ENCODE data around the gene LMBR1L. TPM values are rescaled to one million over a fixed set of nuclear protein-coding genes. Genes with fewer than 3 reads are reported as not detected.

LMBR1L gene
- polyA plus RNA-seq, 1 donor from 2014 or later: 344 TPM

DNA sequence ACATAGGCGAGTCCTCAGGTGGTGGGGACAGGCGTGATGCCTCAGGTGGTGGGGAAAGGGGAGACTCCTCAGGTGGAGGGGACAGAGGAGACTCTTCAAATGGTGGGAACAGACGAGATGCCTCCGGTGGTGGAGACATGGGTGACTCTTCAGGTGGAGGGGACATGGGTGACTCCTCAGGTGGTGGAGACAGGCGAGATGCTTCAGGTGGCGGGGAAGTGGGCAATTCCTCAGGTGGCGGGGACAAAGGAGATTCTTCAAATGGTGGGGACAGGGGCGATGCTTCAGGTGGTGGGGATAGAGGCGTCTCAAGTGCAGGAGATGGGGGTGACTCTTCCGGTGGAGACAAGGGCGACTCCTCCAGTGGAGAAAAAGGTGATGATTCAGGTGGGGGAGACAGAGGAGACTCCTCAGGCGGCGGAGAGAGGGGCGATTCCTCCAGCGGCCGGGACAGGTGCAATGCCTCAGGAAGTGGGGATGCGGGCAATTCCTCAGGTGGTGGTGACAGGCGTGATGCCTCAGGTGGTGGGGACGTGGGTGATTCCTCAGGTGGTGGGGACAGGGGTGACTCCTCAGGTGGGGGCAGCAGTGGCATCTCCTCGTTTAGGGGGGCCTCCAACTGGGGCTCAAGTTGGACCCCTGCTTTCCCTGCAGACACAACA lies 58.7 kb downstream of the LMBR1L start:
- no peak overlapping the region for H3K9ac ChIP-seq (ENCODE audit: low read length)
- peaks cover 12% of the 10 kb centered on the region for H4K20me1 ChIP-seq (ENCODE audit: insufficient read depth)
- no peak overlapping the region for H2AFZ ChIP-seq (ENCODE audit: low read depth, low read length)
- no peak overlapping the region for H3K27ac ChIP-seq (ENCODE audit: low read length)
- no peaks in the 10 kb centered on the region for H3K9me2 ChIP-seq (ENCODE audit: insufficient read depth, low read length)
- TF ChIP-seq, protein P1, sequence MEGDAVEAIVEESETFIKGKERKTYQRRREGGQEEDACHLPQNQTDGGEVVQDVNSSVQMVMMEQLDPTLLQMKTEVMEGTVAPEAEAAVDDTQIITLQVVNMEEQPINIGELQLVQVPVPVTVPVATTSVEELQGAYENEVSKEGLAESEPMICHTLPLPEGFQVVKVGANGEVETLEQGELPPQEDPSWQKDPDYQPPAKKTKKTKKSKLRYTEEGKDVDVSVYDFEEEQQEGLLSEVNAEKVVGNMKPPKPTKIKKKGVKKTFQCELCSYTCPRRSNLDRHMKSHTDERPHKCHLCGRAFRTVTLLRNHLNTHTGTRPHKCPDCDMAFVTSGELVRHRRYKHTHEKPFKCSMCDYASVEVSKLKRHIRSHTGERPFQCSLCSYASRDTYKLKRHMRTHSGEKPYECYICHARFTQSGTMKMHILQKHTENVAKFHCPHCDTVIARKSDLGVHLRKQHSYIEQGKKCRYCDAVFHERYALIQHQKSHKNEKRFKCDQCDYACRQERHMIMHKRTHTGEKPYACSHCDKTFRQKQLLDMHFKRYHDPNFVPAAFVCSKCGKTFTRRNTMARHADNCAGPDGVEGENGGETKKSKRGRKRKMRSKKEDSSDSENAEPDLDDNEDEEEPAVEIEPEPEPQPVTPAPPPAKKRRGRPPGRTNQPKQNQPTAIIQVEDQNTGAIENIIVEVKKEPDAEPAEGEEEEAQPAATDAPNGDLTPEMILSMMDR (IDR thresholded peaks at IDR 0.05; ENCODE audit: poor library complexity, severe bottlenecking): no peak
- TF ChIP-seq EZH2 (IDR thresholded peaks at IDR 0.05; ENCODE audit: borderline replicate concordance, insufficient read depth, low read length, poor library complexity, severe bottlenecking): no peak
- TF ChIP-seq EP300 (conservative IDR thresholded peaks at IDR 0.05; ENCODE audit: poor library complexity, severe bottlenecking): no peak
- TF ChIP-seq SMC3 (conservative IDR thresholded peaks at IDR 0.05; ENCODE audit: poor library complexity): no peak
- TF ChIP-seq MXI1 (conservative IDR thresholded peaks at IDR 0.05; ENCODE audit: poor library complexity, severe bottlenecking): no peak
- TF ChIP-seq TAF1 (IDR thresholded peaks at IDR 0.05; ENCODE audit: low read depth): no peak
- TF ChIP-seq, protein P2, sequence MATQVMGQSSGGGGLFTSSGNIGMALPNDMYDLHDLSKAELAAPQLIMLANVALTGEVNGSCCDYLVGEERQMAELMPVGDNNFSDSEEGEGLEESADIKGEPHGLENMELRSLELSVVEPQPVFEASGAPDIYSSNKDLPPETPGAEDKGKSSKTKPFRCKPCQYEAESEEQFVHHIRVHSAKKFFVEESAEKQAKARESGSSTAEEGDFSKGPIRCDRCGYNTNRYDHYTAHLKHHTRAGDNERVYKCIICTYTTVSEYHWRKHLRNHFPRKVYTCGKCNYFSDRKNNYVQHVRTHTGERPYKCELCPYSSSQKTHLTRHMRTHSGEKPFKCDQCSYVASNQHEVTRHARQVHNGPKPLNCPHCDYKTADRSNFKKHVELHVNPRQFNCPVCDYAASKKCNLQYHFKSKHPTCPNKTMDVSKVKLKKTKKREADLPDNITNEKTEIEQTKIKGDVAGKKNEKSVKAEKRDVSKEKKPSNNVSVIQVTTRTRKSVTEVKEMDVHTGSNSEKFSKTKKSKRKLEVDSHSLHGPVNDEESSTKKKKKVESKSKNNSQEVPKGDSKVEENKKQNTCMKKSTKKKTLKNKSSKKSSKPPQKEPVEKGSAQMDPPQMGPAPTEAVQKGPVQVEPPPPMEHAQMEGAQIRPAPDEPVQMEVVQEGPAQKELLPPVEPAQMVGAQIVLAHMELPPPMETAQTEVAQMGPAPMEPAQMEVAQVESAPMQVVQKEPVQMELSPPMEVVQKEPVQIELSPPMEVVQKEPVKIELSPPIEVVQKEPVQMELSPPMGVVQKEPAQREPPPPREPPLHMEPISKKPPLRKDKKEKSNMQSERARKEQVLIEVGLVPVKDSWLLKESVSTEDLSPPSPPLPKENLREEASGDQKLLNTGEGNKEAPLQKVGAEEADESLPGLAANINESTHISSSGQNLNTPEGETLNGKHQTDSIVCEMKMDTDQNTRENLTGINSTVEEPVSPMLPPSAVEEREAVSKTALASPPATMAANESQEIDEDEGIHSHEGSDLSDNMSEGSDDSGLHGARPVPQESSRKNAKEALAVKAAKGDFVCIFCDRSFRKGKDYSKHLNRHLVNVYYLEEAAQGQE (IDR thresholded peaks at IDR 0.05; ENCODE audit: borderline replicate concordance): no peak
- no peaks in the 10 kb centered on the region for H3K27me3 ChIP-seq (ENCODE audit: insufficient read depth, low read depth, low read length)
- no peaks in the 10 kb centered on the region for H3K36me3 ChIP-seq (ENCODE audit: insufficient read depth, low read length)
- H3F3A ChIP-seq (ENCODE audit: insufficient read depth, low read length, poor library complexity, severe bottlenecking): no peaks in the 10 kb centered on the region
- H3K4me2 ChIP-seq (ENCODE audit: low read length): no peak overlapping the region
- H3K9me3 ChIP-seq (ENCODE audit: low read length): no peaks in the 10 kb centered on the region
- H3K4me3 ChIP-seq (ENCODE audit: low read length): no peak overlapping the region
- H3K79me2 ChIP-seq (replicated peaks; ENCODE audit: insufficient read depth, low read length): peaks cover 26% of the 10 kb centered on the region

DNA sequence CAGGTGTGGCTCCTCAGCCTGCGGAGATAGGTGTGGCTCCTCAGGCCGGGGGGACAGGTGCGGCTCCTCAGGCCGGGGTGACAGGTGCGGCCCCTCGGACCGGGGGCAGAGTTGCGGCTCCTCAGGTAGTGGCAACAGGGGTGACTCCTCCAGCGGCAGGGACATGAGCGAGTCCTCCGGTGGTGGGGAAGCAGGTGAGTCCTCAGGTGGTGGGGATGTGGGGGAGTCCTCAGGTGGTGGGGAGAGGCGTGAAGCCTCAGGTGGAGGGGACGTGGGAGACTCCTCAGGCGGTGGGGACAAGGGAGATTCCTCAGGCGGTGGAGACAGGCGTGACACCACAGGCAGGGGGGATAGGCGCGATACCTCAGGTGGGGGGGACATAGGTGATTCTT lies 59.3 kb downstream of the LMBR1L start:
- Histone ChIP-seq H3K36me3 (ENCODE audit: insufficient read depth, low read length) (no peaks in the 10 kb centered on the region), H3K27ac (ENCODE audit: low read length) (no peak overlapping the region), H2AFZ (ENCODE audit: low read depth, low read length) (no peak overlapping the region), H3K27me3 (ENCODE audit: insufficient read depth, low read depth, low read length) (no peaks in the 10 kb centered on the region), H3K4me2 (ENCODE audit: low read length) (no peak overlapping the region), H4K20me1 (ENCODE audit: insufficient read depth) (peaks cover 9% of the 10 kb centered on the region), H3K9me3 (ENCODE audit: low read length) (no peaks in the 10 kb centered on the region), H3K4me3 (ENCODE audit: low read length) (no peak overlapping the region), H3K9ac (ENCODE audit: low read length) (no peak overlapping the region), H3K79me2 (replicated peaks; ENCODE audit: insufficient read depth, low read length) (peaks cover 21% of the 10 kb centered on the region), H3F3A (ENCODE audit: insufficient read depth, low read length, poor library complexity, severe bottlenecking) (no peaks in the 10 kb centered on the region), H3K9me2 (ENCODE audit: insufficient read depth, low read length) (no peaks in the 10 kb centered on the region)
- TF ChIP-seq POLR2AphosphoS5 (IDR thresholded peaks at IDR 0.05) (no peak), MXI1 (conservative IDR thresholded peaks at IDR 0.05; ENCODE audit: poor library complexity, severe bottlenecking) (no peak), SMC3 (conservative IDR thresholded peaks at IDR 0.05; ENCODE audit: poor library complexity) (no peak), EZH2 (IDR thresholded peaks at IDR 0.05; ENCODE audit: borderline replicate concordance, insufficient read depth, low read length, poor library complexity, severe bottlenecking) (no peak), TAF1 (IDR thresholded peaks at IDR 0.05; ENCODE audit: low read depth) (no peak), RAD21 (conservative IDR thresholded peaks at IDR 0.05) (no peak), EP300 (conservative IDR thresholded peaks at IDR 0.05; ENCODE audit: poor library complexity, severe bottlenecking) (no peak)
- TF ChIP-seq, protein P2 (IDR thresholded peaks at IDR 0.05; ENCODE audit: borderline replicate concordance): no peak
- TF ChIP-seq, protein P1 (IDR thresholded peaks at IDR 0.05; ENCODE audit: poor library complexity, severe bottlenecking): no peak

Measured in neural cell (in vitro differentiated cells).